ENCODE measurements around the gene SLC16A11.

The SLC16A11 gene

DNA sequence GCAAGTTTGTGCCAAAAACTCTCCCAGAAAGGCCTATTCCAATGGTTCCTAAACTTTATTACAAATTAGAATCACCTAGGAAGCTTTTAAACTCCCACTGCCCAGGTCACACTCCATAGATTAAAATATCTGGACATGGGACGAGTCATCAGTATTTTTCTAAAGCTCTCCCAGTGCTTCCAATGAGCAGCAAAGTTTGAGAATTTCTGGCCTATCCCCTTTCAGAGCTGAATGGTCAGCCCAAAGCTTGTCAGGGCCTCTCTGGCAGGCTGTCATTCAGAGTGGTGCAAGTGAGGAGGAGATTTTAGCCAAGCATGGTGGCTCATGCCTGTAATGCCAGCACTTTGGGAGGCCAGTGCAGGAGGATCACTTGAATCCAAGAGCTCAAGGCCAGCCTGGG, 18.6 kb downstream of the SLC16A11 start:
- DNase-seq: no peak

DNA sequence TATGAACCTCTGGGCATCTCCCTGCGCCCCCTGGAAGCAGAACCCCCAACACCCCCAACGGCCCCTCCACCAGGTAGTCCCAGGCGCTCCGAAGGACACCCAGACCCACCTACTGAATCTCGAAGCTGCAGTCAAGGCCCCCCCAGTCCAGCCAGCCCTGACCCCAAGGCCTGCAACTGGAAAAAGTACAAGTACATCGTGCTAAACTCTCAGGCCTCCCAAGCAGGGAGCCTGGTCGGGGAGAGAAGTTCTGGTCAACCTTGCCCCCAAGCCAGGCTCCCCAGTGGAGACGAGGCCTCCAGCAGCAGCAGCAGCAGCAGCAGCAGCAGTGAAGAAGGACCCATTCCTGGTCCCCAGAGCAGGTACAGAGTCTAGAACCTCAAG, 19.5 kb downstream of the SLC16A11 start:
- no peak for DNase-seq

DNA sequence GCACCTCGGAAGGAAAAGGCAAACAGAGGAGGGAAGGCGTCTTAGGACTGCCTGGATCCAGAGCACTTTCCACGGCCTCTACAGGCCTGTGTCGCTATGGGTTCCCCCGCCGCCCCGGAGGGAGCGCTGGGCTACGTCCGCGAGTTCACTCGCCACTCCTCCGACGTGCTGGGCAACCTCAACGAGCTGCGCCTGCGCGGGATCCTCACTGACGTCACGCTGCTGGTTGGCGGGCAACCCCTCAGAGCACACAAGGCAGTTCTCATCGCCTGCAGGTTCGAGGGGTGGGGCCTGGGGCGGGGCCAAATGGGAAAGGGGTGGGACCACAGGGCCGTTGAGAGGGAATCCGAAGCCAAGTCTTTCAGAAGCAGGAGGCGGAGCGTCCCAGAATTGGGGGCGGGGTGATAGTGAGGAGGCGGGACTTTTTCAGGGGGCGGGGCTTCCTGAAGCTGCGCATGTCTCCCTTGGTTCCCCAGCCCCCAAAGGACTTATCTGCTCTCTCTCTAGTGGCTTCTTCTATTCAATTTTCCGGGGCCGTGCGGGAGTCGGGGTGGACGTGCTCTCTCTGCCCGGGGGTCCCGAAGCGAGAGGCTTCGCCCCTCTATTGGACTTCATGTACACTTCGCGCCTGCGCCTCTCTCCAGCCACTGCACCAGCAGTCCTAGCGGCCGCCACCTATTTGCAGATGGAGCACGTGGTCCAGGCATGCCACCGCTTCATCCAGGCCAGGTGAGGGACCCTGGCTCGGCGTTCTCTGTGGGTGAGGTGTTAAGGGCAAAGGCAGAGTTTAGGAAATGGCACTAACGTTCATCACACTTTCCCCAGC, 20.1 kb downstream of the SLC16A11 start:
- DNase-seq: peak; percentile 79

DNA sequence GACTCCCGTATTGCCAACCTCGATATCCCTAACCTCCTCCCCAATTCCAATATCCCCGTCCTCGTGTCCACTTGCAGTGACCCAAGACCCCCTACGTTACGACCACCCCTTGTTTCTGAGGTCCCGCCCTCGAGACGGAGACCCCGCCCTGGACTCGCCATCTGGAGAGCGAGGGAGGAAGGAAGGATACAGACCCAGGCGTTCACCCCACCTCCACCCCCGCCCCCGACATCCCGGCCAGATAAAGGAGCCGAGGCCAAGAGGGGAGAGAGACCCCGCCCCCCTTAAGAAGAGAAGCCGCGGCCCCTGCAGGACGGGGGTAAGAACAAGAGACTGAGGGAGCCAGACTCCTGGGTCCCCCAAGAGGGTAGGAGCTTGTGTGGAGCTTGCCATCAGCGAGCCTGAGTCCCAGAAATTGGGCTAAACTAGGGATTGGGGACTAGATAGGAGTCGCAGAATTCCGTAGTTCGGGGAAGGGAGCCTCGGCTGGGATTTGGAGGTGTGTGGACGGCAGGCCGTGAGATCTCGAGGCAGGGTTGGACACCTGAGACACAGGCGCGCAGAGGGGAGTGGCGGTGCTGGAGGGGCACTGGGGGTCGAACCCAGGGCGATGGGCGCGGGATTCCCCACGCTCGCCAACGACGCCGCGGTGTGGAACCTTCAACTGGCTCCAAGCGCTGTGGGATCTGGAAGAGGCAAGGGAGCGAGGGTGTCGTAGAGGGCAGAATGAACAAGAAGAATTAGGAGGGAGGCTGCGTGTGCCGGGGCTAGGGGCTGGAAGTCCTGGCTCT, 20.9 kb downstream of the SLC16A11 start, which contains the start of gene BCL6B:
BCL6B (plus strand) TSS at position 270 of the 791 bp plus-strand sequence. CDS start 622 bp downstream, outside the sequence.
- DNase-seq: no peak

DNA sequence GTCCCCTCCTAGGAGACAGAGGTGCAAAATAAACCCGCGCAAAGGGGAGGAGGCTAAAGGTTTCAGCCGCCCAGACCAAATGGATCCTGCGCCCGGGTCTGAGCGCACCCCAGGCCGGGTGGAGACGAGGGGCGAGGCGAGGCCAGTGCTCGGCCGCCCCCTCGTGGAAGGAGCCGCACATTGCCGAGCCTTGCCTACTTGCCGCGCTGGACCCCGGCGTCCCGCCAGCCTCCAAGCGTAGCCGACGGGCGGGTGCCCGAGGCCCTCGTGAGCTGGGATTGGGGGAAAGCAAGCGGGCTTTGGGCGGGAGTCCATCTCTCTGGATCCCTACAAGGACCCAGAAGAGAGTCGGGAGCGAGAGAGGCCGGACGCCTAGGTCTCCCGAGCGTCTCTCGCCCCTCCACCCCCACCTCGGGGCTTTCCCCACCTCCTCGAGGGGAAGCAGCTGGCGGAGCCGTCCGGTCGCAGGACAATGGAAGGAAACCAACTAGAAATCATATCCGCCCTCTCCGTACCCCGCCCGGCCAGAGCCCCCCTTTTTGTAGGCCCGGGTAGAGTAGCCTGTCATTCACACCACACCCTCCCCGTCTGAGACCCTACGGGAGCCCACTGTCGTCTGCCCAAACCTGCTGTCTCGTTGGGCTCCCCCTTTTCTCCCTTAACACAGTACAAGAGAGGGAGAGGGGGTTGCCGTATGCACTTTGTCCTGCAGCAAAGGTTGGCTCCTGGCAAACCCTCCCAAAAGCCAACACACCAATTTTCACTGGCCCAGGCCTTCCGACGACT, 21.7 kb downstream of the SLC16A11 start:
- DNase-seq: peak; percentile 62

DNA sequence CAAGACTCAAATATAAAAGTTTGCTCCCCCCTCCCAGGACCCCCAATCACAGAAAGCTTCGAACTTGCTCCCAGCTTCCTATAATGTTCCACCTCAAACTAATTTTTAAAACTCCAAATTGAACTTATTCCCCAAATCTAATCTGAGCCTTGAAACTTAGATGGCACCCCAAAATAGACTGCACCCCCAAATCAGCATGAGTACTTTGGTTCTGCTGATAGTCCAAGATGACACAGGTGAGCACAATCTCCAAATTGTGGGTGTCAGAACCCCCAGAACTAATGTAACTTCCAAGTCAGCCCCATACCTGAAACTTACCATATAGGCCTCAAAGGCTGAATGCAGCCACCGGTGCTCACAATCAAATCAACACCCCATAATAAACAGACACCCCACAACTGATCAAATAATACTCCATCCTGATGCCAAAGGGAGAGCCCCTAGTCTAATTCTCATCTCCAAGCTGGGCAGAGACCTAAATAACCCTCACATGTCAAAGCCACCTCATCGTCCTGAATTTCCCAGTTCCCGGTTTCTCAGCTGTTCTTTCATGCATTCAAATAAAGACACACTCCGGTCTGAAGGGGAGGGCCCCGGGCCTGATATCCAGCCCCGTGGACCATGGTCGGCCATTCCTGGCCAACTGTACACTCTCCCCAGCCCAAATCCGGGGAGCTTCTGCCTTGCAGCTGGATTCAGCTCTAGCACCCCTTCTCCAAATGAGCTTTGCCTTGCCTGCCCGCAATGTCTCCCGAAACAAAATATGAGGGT, 22.8 kb downstream of the SLC16A11 start:
- DNase-seq: no peak

DNA sequence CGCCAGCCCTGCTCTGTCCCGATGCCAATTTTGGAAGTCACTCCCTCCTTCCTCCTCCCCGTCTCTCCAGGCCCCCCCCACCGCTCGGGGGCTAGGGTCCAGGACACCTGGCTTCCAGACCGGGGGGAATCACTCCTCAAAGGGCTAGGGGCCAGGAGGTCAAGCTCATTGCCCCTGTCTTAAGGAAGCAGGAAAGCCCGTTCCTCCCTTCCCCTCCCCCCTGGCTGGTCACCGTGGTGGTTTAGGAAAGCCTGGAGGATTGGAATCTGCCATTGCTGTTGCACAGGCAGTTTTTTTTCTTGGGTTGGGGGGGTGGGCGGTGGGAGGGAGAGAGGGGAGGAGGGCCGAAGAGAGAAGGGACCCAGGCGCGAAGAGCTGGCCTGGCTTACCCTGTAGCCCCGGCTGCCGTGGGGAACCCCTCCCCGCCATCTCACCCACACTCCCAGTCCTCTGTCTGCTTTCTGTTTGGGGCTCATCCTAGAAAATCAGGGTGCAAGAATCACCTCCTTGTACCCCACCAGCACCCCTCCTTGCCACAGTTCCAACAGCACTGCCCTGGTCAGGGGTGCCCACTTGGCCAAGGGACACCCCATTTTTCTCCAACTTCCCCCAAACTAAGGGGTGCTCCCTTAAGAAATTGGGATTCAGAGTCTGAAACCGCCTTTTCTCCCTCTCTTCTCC, 23.9 kb downstream of the SLC16A11 start:
- DNase-seq: peak; percentile 66

DNA sequence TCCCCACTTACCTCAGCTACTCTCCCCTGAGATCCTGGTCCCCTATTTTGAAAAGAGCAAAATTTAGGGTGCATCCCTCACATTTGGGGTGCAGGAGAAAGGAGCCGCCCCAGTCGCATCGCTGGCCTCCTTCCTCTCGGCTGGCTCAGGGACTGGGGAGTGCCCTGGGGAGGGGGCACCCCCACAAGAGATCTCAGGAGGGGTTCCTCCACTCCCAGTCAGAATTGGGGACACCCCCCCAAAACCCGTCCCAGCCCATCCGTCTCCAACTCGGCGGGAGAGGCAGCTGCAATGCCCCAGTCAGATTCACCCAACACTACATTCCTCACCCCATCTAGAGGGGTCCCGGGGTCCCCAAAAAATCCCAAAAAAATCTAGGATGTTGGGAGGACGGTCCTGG, 24.5 kb downstream of the SLC16A11 start:
- no peak for DNase-seq

DNA sequence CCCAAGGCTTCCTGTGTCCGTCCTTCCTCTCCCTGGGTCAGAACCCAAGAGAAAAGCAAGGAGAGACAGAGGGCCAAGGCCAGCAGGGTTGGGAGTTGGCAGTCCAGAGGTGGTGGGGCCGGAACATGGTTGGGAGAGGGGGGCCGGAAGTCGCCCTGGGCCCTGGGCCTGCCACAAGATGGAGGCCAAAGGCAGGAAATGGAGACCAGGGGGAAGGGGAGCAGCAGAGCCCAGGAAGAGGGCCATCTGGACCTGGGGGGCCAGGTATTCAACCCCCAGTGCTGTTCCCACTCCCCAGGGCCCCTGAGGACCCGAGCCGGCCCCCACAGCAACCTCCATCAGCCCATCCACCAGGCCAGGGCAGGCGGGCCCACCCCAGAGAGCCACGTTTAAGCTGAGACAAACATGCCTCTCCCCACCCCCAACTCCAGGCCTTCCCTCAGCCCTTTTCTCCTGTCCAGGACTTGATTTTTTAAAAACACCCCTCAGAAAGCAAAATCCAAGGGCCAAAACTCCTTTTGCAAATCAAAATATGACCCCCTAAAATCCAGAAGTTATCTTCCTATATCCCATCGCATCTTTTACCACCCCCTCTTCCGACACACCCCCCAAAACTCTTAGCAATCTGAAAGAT, 25.4 kb downstream of the SLC16A11 start:
- DNase-seq: no peak

DNA sequence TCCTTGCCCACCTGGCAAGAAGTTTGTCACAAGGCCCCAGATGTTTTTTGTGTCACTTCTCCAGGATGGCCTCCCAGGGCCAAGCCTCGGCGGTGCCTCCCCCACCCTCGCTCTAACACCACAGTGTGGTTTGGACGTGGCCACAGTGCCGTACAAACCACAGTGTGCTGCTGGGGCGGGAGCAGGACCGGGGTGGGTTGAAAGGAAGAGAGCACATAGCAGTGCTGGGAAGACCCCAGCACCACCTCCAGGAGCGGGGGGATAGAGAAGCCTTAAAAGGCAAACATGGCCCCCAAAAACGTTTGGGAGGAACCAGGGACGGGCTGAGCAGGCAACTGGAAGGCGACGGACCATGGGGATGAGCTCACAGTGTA, 26.1 kb downstream of the SLC16A11 start:
- no peak for DNase-seq

DNA sequence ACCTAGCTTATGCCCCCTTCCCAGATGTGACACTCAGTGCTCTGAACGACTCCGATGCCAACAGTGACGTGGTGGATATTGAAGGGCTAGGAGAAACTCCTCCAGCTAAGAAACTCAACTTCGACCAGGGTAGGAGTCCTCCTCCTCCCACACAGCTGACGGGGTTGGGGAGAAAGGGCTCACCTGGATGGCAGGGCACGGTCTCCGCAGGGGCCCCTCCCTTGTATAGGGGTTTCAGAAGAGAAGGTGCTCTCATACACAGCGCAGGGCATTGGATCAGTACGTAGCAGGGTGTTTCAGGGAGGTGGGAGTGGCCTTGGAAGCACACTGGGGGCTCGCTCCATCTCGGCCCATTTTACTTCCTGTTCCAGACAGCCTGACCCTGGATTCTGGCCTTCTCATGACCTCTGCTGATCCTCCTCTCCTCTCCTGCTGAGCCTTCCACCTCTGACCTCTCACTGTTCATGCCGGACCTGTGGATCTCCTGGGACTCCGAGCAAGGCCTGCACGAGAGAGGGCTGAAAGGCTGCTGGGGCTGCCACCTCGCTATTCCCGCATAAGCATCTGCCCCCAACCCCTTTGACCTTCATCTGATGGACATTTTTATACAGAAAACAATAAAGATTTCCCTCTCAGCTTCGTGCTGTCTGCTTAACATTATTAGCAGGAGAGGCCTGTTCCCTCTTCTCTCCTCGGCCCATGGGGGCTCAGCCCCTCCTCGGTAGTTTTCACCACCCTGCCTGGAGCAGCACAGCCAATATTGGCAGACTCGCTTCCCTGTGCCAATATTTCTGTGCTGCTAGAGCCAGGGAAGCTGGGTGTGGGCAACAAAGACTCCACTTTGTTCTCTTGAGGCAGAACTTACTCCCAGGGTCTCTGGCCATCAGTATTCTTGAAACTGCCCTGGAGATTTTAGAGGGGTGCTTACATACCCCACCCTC, 26.7 kb downstream of the SLC16A11 start:
- no peak for DNase-seq

DNA sequence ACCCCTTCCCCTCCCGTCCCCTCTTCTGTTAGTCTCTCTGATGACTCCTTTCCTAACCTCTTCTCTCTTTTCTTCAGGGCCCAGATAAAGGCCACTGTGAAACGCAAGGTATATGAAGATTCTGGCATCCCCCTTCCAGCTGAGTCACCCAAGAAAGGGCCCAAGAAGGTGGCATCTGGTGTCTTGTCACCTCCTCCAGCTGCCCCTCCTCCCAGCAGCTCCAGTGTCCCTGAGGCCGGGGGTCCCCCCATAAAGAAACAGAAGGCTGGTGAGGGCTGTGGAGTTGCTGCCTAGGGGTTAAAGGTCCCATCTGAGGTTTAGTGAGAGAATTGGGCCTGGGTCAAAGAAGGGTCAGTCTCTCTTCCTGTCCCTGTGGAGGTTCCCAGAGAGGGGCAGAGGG, 27.5 kb downstream of the SLC16A11 start:
- no peak for DNase-seq

DNA sequence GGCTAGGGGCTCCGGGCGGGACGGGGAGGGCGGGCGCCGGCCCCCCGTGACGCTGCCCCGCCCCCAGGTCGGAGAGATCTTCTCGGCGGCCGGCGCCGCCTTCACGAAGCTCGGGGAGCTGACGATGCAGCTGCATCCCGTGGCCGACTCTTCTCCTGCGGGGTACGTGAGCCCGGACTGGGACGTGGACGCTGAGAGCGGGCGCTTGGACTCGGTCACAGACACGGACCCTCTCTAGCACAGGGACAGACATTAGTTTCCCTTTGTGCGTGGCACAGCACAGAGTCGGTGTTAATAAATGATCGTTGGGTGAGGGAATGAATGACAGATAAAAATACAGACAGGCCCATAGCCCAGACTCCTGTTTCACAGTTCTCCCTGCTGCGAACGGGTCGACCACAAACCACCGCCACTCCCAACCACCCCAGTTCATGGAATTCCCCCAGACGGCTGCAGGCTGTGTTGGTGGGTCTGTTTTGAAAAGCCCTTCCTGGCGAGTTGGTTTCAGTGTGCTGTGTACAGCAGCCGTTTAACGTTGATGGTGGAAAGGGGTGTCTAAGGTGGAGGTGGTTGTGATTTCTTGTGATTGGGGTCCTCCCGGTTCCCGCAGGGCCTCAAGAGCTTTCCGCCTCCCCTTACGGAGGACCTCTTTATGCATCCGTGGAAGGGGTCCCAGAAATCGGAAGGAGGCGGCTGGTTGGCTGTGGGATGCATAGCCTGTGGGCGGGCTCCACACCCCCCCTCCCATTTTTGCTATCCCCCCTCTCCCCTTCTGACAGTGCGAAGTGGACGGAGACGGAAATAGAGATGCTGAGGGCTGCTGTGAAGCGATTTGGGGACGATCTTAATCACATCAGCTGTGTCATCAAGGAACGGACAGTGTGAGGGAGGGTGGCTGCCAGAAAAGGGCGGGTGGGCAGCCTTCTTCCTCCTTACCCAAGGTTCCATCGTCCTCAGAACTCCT, 28.6 kb downstream of the SLC16A11 start:
- peak; percentile 64 for DNase-seq

DNA sequence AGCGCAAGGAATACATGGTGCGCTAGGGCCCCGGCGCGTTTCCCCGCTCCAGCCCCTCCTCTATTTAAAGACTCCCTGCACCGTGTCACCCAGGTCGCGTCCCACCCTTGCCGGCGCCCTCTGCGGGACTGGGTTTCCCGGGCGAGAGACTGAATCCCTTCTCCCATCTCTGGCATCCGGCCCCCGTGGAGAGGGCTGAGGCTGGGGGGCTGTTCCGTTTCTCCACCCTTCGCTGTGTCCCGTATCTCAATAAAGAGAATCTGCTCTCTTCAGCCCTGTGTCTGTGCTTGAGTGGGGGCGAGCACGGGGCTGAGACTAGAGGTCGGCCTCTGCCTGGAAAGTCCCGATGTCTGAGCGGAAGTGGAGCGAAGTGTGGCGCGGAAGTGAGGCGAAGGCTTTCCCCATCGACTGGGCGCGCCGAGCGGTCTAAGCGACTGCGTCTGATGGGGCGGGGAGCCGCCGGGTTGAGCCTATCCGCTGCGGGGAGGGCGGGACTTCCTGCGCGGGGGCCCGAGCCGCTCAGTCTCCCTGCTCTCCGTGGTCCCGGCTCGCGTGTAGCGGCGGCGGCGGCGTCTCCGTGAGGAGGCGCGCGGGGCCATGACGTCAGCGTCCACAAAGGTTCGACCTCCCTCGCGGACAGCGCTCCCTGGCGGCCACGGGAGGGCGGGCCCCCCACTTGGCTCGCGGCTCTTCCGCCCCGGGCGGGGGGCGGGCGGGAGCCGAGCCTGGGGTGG, 29.5 kb downstream of the SLC16A11 start:
- peak; percentile 97 for DNase-seq

DNA sequence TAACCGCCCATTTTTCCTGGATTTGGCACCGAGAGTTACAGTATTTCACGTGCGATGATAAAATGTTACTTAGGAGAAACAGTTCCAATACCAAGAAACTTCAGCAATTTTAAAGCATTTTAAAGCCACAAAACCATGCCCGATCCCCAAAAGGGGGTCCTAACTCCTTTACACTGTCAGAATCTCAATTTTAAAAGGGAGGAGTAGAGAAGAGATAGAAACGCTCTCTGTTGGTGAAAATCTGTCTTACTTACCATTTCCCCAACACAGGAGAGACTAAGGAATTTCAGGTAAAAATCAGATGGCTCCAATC, 32.0 kb downstream of the SLC16A11 start:
- DNase-seq: no peak

DNA sequence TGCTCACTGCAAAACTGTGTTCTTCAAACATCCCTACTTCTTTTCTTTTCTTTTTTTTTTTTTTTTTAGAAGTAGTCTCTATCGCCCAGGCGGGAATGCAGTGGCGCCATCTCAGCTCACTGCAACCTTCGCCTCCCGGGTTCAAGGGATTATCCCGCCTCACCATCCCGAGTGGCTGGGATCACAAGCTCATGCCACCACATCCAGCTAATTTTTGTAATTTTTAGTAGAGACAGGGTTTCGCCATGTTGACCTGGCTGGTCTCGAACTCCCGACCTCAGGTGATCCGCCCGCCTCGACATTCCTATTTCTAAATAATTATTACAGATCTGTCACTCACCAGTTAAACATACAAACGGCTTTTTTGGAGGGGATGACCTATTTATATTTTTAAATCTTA, 32.5 kb downstream of the SLC16A11 start:
- DNase-seq: no peak

DNA sequence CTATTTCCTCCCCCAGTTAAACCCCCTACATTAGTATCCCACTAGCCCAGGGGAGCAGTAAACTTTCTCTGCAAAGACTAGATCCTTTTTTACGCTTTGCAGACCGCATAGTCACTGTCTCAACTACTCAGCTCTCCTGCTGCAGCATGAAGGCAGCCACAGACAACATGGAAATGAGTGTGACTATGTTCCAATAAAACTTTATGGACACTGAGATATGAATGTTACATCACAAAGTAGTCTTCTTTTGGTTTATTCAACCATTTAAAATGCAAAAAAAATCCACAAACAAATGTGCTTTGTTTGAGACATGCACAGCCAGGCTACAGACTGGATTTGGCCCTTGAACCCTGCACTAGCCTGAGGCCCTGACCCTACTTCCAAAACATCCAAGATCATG, 33.4 kb downstream of the SLC16A11 start:
- no peak for DNase-seq

DNA sequence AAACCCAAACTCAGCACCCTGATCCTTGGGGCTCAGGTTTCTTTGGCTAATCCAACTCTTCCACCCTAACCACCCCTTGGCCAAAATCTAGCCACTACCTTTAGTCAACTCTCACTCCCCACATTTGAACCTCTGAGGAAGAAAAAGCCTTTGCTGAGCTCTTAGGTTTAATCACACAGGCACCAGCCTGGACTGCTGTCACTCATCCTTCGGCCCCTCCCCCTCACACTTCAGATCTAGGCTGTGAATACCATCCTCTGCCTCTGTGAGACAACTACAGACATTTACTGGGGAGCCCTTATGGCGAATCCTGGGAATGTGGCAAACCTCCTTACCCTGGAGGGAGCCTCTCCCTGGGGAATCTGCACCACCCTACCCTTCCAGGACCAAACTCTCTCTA, 36.7 kb downstream of the SLC16A11 start:
- DNase-seq: no peak
